ENCODE results near the gene HEXB. TPM values are rescaled to one million over a fixed set of nuclear protein-coding genes. Genes with fewer than 3 reads are reported as not detected.

Gene HEXB
- total and polyA plus RNA-seq, 2 of the 13 experiments (the other 11 are each of a cell fraction or from before 2014, with no cell fraction given): 100 to 104 TPM

- no peak for TF ChIP-seq ELF1 (CRISPR knock-in tag; IDR thresholded peaks at IDR 0.05)
- TF ChIP-seq SSRP1 (CRISPR knock-in tag; IDR thresholded peaks at IDR 0.05): no peak
- TF ChIP-seq ATF7-NPFF (CRISPR knock-in tag; IDR thresholded peaks at IDR 0.05; ENCODE audit: low read depth): peak; percentile 66
- no peak for TF ChIP-seq ZBTB34 (CRISPR knock-in tag; IDR thresholded peaks at IDR 0.05)
- TF ChIP-seq ZNF768 (CRISPR knock-in tag; IDR thresholded peaks at IDR 0.05): no peak
- TF ChIP-seq SAP130 (CRISPR knock-in tag; IDR thresholded peaks at IDR 0.05; ENCODE audit: low read depth): peak; percentile 79
- no peak for TF ChIP-seq ZNF280D (CRISPR knock-in tag; IDR thresholded peaks at IDR 0.05)
- TF ChIP-seq RXRA (CRISPR knock-in tag; IDR thresholded peaks at IDR 0.05): peak; percentile 59; the same call in 1 of the 2 replicates
- no peak for TF ChIP-seq SRF (IDR thresholded peaks at IDR 0.05; ENCODE audit: low read depth, low read length)
- peak; percentile 68; the same call in 1 of the 3 replicates for TF ChIP-seq MXI1 (IDR thresholded peaks at IDR 0.05; ENCODE audit: borderline replicate concordance, low read depth, low read length)
- TF ChIP-seq ZSCAN20 (CRISPR knock-in tag; IDR thresholded peaks at IDR 0.05; ENCODE audit: borderline replicate concordance): peak; percentile 83
- no peak for TF ChIP-seq ZEB1 (IDR thresholded peaks at IDR 0.05; ENCODE audit: insufficient replicate concordance, low read depth)
- no peak; the same call in 1 of the 2 replicates for TF ChIP-seq KAT8 (CRISPR knock-in tag; IDR thresholded peaks at IDR 0.05)
- TF ChIP-seq ZNF331 (CRISPR knock-in tag; IDR thresholded peaks at IDR 0.05): no peak
- no peak for TF ChIP-seq ATF5 (CRISPR knock-in tag; IDR thresholded peaks at IDR 0.05; ENCODE audit: low read depth)
- TF ChIP-seq SMAD1 (CRISPR knock-in tag; IDR thresholded peaks at IDR 0.05; ENCODE audit: borderline replicate concordance, low read depth): peak; percentile 13; the same call in 1 of the 2 replicates
- TF ChIP-seq ZNF713 (CRISPR knock-in tag; IDR thresholded peaks at IDR 0.05): peak; percentile 87; the same call in 1 of the 2 replicates
- no peak for TF ChIP-seq SNRNP70 (IDR thresholded peaks at IDR 0.05; ENCODE audit: low read depth, low read length)
- TF ChIP-seq THAP8 (CRISPR knock-in tag; IDR thresholded peaks at IDR 0.05; ENCODE audit: borderline replicate concordance): no peak
- TF ChIP-seq ZNF670 (CRISPR knock-in tag; IDR thresholded peaks at IDR 0.05; ENCODE audit: borderline replicate concordance): no peak
- TF ChIP-seq CERS6 (CRISPR knock-in tag; IDR thresholded peaks at IDR 0.05): 0 out of 2 replicates have a peak, but pooled peaks have one; percentile 48
- no peak for TF ChIP-seq ZNF460 (CRISPR knock-in tag; IDR thresholded peaks at IDR 0.05; ENCODE audit: borderline replicate concordance)
- 0 out of 2 replicates have a peak, but pooled peaks have one; percentile 30 for TF ChIP-seq ZNF549 (CRISPR knock-in tag; IDR thresholded peaks at IDR 0.05)
- no peak for TF ChIP-seq ZNF616 (CRISPR knock-in tag; IDR thresholded peaks at IDR 0.05; ENCODE audit: low read depth)
These were observed 43.9 kb upstream of the HEXB start (continued) for GRCh38 chr5:74640954-74641734.

Data from HepG2 (cell line).